ENCODE data around the gene TUSC2. TPM values are rescaled to one million over a fixed set of nuclear protein-coding genes. Genes with fewer than 3 reads are reported as not detected.

Gene TUSC2
- total and polyA plus RNA-seq, 2 experiments from 2014 or later: 30.0 to 45.6 TPM

GRCh38 chr3:50318615-50319014 is 9.4 kb downstream of the TUSC2 start:
- H2AFZ ChIP-seq: no peak overlapping the region
- no peaks in the 10 kb centered on the region for H3K9me3 ChIP-seq (ENCODE audit: low read depth)
- H3K79me2 ChIP-seq: peaks cover 38% of the 10 kb centered on the region
- peak overlapping the region; percentile 97 for H3K4me2 ChIP-seq
- no peak overlapping the region for H3K27ac ChIP-seq
- no peaks in the 10 kb centered on the region for H3K36me3 ChIP-seq (replicated peaks; ENCODE audit: insufficient read depth, low read depth)
- DNase-seq (ENCODE audit: low spot score): no peak
- no peaks in the 10 kb centered on the region for H3K27me3 ChIP-seq
- H3K4me3 ChIP-seq: no peak overlapping the region
- peaks cover 49% of the 10 kb centered on the region for H3K4me1 ChIP-seq (ENCODE audit: insufficient read depth)
- peaks cover 3% of the 10 kb centered on the region for H4K20me1 ChIP-seq (ENCODE audit: insufficient read depth, poor library complexity, severe bottlenecking)
- 95% methylated on average over 10 of the region's 10 CpGs for WGBS (ENCODE audit: low lambda C conversion rate, missing lambda C conversion rate)
- H3K9me2 ChIP-seq (replicated peaks; ENCODE audit: insufficient read depth): no peaks in the 10 kb centered on the region
- no peak for TF ChIP-seq CTCF (IDR thresholded peaks at IDR 0.05; ENCODE audit: poor library complexity)
- no peak for TF ChIP-seq EZH2 (IDR thresholded peaks at IDR 0.05; ENCODE audit: borderline replicate concordance)
- no peak for TF ChIP-seq EZH2phosphoT487 (IDR thresholded peaks at IDR 0.05; ENCODE audit: low read depth, severe bottlenecking, unreplicated experiment)

GRCh38 chr3:50318163-50318562 is 9.9 kb downstream of the TUSC2 start:
- no peak for DNase-seq (ENCODE audit: low spot score)
- Histone ChIP-seq H3K79me2 (peaks cover 38% of the 10 kb centered on the region), H4K20me1 (ENCODE audit: insufficient read depth, poor library complexity, severe bottlenecking) (peaks cover 3% of the 10 kb centered on the region), H3K4me3 (no peak overlapping the region), H3K36me3 (replicated peaks; ENCODE audit: insufficient read depth, low read depth) (no peaks in the 10 kb centered on the region), H2AFZ (no peak overlapping the region), H3K27ac (peak overlapping the region; percentile 91), H3K9me2 (replicated peaks; ENCODE audit: insufficient read depth) (no peaks in the 10 kb centered on the region), H3K9me3 (ENCODE audit: low read depth) (no peaks in the 10 kb centered on the region), H3K27me3 (no peaks in the 10 kb centered on the region), H3K4me1 (ENCODE audit: insufficient read depth) (peaks cover 49% of the 10 kb centered on the region), H3K4me2 (peak overlapping the region; percentile 97)
- 94% methylated on average over 10 of the region's 11 CpGs for WGBS (ENCODE audit: low lambda C conversion rate, missing lambda C conversion rate)
- TF ChIP-seq CTCF (IDR thresholded peaks at IDR 0.05; ENCODE audit: poor library complexity) (no peak), EZH2 (IDR thresholded peaks at IDR 0.05; ENCODE audit: borderline replicate concordance) (no peak), EZH2phosphoT487 (IDR thresholded peaks at IDR 0.05; ENCODE audit: low read depth, severe bottlenecking, unreplicated experiment) (no peak)

DNA sequence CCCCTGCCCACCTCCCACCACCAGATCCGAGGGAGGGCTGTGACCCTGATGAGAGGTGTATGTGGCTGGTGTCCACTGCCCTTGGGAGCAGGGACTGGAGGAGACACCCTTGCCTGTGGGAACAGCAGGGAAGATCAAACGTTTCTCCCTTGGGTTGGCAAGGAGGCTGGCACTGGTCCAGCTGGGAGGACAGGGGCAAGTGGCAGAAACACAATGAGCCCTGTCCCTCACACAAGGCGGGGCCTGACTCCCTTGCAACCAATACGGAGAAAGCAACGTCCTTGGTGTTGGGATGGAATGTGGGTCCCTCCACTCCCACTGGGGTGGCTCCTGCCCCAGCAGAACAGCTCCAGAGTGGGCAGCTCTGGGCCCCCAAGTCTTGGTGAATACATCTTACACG is 10.7 kb downstream of the TUSC2 start:
- Histone ChIP-seq H3K9me3 (ENCODE audit: low read depth) (no peaks in the 10 kb centered on the region), H3K4me2 (peak overlapping the region; percentile 61), H2AFZ (no peak overlapping the region), H4K20me1 (ENCODE audit: insufficient read depth, poor library complexity, severe bottlenecking) (peaks cover 3% of the 10 kb centered on the region), H3K79me2 (peaks cover 38% of the 10 kb centered on the region), H3K4me1 (ENCODE audit: insufficient read depth) (peaks cover 43% of the 10 kb centered on the region), H3K9me2 (replicated peaks; ENCODE audit: insufficient read depth) (no peaks in the 10 kb centered on the region), H3K36me3 (replicated peaks; ENCODE audit: insufficient read depth, low read depth) (no peaks in the 10 kb centered on the region), H3K27ac (peak overlapping the region; percentile 91), H3K4me3 (no peak overlapping the region), H3K27me3 (no peaks in the 10 kb centered on the region)
- 80% methylated on average over 6 of the region's 6 CpGs for WGBS (ENCODE audit: low lambda C conversion rate, missing lambda C conversion rate)
- DNase-seq (ENCODE audit: low spot score): no peak
- no peak for TF ChIP-seq EZH2 (IDR thresholded peaks at IDR 0.05; ENCODE audit: borderline replicate concordance)
- no peak for TF ChIP-seq CTCF (IDR thresholded peaks at IDR 0.05; ENCODE audit: poor library complexity)
- no peak for TF ChIP-seq EZH2phosphoT487 (IDR thresholded peaks at IDR 0.05; ENCODE audit: low read depth, severe bottlenecking, unreplicated experiment)

All from hepatocyte (in vitro differentiated cells).